DMS79 (cell line): ENCODE results near the gene MYO1E.
"Not testable (repeated sequence)": the region's sequence is repeated elsewhere in the genome, so short reads cannot be mapped to it uniquely, and the experiment has no call there.

Source experiments
- DNase-seq: peaks from one replicate; lab custom pipeline; 2025; lab: John Stamatoyannopoulos, UW

The MYO1E gene

GRCh38 chr15:59350421-59350732 lies 22.3 kb downstream of the MYO1E start:
- DNase-seq, result no peak

- no peak for DNase-seq
Observed at GRCh38 chr15:59349680-59350420, 22.8 kb downstream of the MYO1E start.

- DNase-seq, result no peak
Observed at GRCh38 chr15:59347915-59348314, 24.8 kb downstream of the MYO1E start.

- DNase-seq, result no peak
Observed at GRCh38 chr15:59346951-59347350, 25.7 kb downstream of the MYO1E start.

GRCh38 chr15:59345326-59345725 lies 27.3 kb downstream of the MYO1E start:
- DNase-seq, result no peak

- DNase-seq, result no peak
Observed at GRCh38 chr15:59344311-59344710, 28.4 kb downstream of the MYO1E start.

- DNase-seq, result no peak
Observed at GRCh38 chr15:59340325-59340724, 32.3 kb downstream of the MYO1E start.

- DNase-seq, result no peak
Observed at GRCh38 chr15:59339252-59339672, 33.4 kb downstream of the MYO1E start.

- no peak for DNase-seq
Observed at GRCh38 chr15:59338414-59338813, 34.3 kb downstream of the MYO1E start.

- not testable (repeated sequence) for DNase-seq
Observed at GRCh38 chr15:59336725-59337124, 35.9 kb downstream of the MYO1E start.

GRCh38 chr15:59335207-59335786 lies 37.4 kb downstream of the MYO1E start:
- DNase-seq, result no peak

- DNase-seq, result no peak
Observed at GRCh38 chr15:59334076-59334415, 38.6 kb downstream of the MYO1E start.

- no peak for DNase-seq
Observed at GRCh38 chr15:59333401-59334075, 39.1 kb downstream of the MYO1E start.

- DNase-seq, result no peak
Observed at GRCh38 chr15:59332009-59332408, 40.7 kb downstream of the MYO1E start.

GRCh38 chr15:59330649-59331048 lies 42.0 kb downstream of the MYO1E start:
- DNase-seq, result no peak

- no peak for DNase-seq
Observed at GRCh38 chr15:59329570-59330350, 42.9 kb downstream of the MYO1E start.

GRCh38 chr15:59329091-59329490 lies 43.6 kb downstream of the MYO1E start:
- DNase-seq, result no peak

- DNase-seq, result no peak
Observed at GRCh38 chr15:59327942-59328341, 44.7 kb downstream of the MYO1E start.

GRCh38 chr15:59326856-59327255 lies 45.8 kb downstream of the MYO1E start:
- DNase-seq, result no peak

GRCh38 chr15:59322056-59322759 lies 50.5 kb downstream of the MYO1E start:
- DNase-seq, result peak; percentile 66

- DNase-seq, result no peak
Observed at GRCh38 chr15:59321000-59321689, 51.5 kb downstream of the MYO1E start.

GRCh38 chr15:59317211-59317610 lies 55.5 kb downstream of the MYO1E start:
- no peak for DNase-seq
